MG63 (cell line): ENCODE results near the gene CHSY1. TPM values are rescaled to one million over a fixed set of nuclear protein-coding genes. Genes with fewer than 3 reads are reported as not detected.
A peak's percentile ranks its signal among the peaks of the same experiment; 100 is the strongest.

Experiments used
- DNase-seq: peaks from one replicate; pipeline ENCODE4 v3.0.0-alpha.2; 2020
- H3K27me3 ChIP-seq: fragments of 250-450 bp; sonication (Bioruptor Pico); 2 replicates; pipeline ENCODE4 v1.5.1; 2020; ENCODE audit warnings: mild to moderate bottlenecking, moderate library complexity
- H3K36me3 ChIP-seq: fragments of 250-450 bp; sonication (Bioruptor Pico); 2 replicates; pipeline ENCODE4 v1.5.1; 2020; ENCODE audit warnings: mild to moderate bottlenecking, moderate library complexity
- H3K4me3 ChIP-seq: fragments of 250-450 bp; sonication (Bioruptor Pico); 2 replicates; pipeline ENCODE4 v1.5.1; 2020; ENCODE audit warnings: mild to moderate bottlenecking, moderate library complexity
- H3K9me3 ChIP-seq: fragments of 250-450 bp; sonication (Bioruptor Pico); 2 replicates; pipeline ENCODE4 v1.5.1; 2020; ENCODE audit warnings: mild to moderate bottlenecking, moderate library complexity
- total RNA-seq: library from RNA; depleted of rRNA; stranded (reverse); fragments of >200 nt; shearing (Covaris generic); gene quantifications from 2 replicates; pipeline ENCODE4 v1.2.3, GENCODE V29; 2014; ENCODE audit warnings: low replicate concordance

The CHSY1 gene
- total RNA-seq, 1 experiment from 2014 or later, result 11.0 TPM

- no peaks in the 10 kb centered on the region for H3K9me3 ChIP-seq
- H3K4me3 ChIP-seq, result no peak overlapping the region
- no peaks in the 10 kb centered on the region for H3K27me3 ChIP-seq
- DNase-seq, result no peak
- peaks cover 67% of the 10 kb centered on the region for H3K36me3 ChIP-seq
Measured at GRCh38 chr15:101275018-101275417, 23.2 kb upstream of the CHSY1 start.

DNA sequence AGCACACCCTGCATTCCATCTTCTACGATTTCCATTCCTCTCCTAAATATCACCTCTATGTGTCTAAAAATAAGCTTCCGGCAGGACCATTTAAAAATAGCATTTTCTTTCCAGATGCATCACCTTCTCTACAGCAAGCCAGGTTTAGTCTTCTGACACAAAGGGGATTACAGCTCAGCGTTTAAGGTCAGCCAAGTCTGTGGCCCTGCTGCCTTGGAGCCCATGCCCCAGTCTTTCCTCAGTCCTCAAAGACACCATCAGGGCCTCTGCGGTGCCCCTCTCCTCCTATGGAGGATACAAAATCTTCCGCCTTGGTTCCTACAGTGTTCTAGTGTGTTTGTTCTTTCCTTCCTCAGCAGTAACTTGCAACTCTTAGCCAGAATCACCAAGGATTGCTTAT, 21.7 kb upstream of the CHSY1 start:
- H3K9me3 ChIP-seq, result no peaks in the 10 kb centered on the region
- no peaks in the 10 kb centered on the region for H3K27me3 ChIP-seq
- no peak overlapping the region for H3K4me3 ChIP-seq
- H3K36me3 ChIP-seq, result peaks cover 71% of the 10 kb centered on the region
- no peak for DNase-seq

DNA sequence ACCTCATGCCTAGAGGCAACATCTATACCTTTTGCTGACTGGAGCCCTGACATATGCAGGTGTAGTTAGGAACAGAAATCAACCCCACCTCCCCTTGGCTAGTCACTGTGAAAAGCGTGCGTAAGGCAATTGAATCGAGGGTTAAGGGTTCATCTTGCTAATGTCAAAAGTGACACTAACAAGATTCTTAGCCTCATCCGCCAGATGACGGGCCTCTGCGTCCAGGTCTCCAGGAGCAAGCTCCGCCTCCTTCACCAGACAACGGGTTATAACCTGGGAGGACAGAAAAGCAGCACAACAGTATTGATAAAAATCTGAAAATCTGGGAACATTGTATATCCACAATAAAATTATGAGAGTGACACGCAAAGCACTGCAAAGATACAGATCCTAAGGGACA, 20.7 kb upstream of the CHSY1 start:
- Histone ChIP-seq H3K36me3 (peaks cover 71% of the 10 kb centered on the region), H3K4me3 (no peak overlapping the region), H3K27me3 (no peaks in the 10 kb centered on the region), H3K9me3 (no peaks in the 10 kb centered on the region)
- no peak for DNase-seq

DNA sequence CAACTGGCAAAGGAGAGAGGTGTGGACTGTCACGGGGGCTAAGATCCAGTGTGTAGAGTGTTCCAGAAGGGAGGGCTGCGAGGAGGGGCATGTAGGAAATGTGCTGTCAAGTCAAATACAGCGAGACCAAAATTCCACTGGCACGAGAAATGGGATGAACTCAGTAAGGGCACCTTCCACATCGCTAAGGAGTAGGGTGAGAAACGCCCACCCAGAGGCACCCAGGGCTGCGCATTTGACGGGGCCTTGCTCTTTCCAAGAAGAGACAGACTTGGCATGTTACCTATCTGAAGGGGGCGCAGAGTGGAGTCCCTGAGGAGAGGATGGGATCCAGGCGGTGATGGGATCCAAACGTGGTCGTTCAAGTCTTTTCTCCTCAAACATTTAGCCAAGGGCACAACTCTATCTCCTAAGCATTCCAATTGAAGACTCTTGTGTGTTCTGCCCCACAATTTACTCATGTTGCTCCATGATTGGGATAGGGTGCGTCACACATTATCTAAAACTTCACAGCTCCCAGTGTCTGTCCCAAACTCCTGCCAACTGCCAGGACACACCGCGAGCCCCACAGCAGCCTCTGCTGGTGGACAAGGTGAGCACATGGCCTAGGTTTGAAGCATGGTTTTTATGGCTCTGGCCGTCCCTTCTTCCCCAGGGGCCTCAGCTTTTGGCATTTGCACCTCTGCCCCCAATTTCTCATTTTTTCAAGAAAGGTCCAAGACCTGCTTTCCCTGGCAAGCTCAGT, 17.8 kb upstream of the CHSY1 start:
- Histone ChIP-seq H3K4me3 (no peak overlapping the region), H3K27me3 (no peaks in the 10 kb centered on the region), H3K36me3 (peaks cover 57% of the 10 kb centered on the region)

GRCh38 chr15:101267320-101268104, 15.7 kb upstream of the CHSY1 start:
- no peaks in the 10 kb centered on the region for H3K9me3 ChIP-seq
- DNase-seq, result peak; percentile 92
- no peak overlapping the region for H3K4me3 ChIP-seq
- H3K27me3 ChIP-seq, result no peaks in the 10 kb centered on the region
- H3K36me3 ChIP-seq, result peaks cover 36% of the 10 kb centered on the region

More for the DNA sequence above, 17.8 kb upstream of the CHSY1 start:
- DNase-seq, result peak; percentile 36
- H3K9me3 ChIP-seq, result no peaks in the 10 kb centered on the region

GRCh38 chr15:101266787-101267186, 14.9 kb upstream of the CHSY1 start:
- no peak for DNase-seq
- H3K4me3 ChIP-seq, result no peak overlapping the region
- no peaks in the 10 kb centered on the region for H3K9me3 ChIP-seq
- H3K36me3 ChIP-seq, result peaks cover 29% of the 10 kb centered on the region
- H3K27me3 ChIP-seq, result no peaks in the 10 kb centered on the region

- peak; percentile 56 for DNase-seq
- Histone ChIP-seq H3K4me3 (no peak overlapping the region), H3K36me3 (peaks cover 21% of the 10 kb centered on the region), H3K9me3 (no peaks in the 10 kb centered on the region), H3K27me3 (no peaks in the 10 kb centered on the region)
Measured at GRCh38 chr15:101266034-101266433, 14.2 kb upstream of the CHSY1 start.

- H3K9me3 ChIP-seq, result no peaks in the 10 kb centered on the region
- no peaks in the 10 kb centered on the region for H3K27me3 ChIP-seq
- H3K36me3 ChIP-seq, result peaks cover 12% of the 10 kb centered on the region
- H3K4me3 ChIP-seq, result no peak overlapping the region
- no peak for DNase-seq
Measured at GRCh38 chr15:101264911-101265641, 13.2 kb upstream of the CHSY1 start.

DNA sequence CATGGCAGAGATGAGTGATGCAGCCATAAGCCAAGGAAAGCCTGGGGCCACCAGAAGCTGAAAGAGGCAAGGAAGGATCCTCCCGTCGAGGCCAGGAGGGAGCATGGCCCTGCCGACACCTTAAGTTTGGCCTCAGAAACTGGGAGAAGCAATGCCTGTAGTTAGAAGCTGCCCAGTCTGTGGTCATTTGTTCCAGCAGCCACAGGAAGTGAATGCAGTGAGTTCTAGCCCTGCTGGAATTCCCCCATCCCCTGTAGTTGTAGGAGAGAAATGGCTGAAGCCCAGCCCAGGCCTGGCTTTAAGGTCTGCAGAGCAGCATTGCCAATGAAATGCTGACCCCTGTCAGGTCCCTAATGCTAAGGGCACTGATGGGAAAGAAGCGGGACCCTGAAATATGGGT, 12.2 kb upstream of the CHSY1 start:
- no peaks in the 10 kb centered on the region for H3K27me3 ChIP-seq
- H3K4me3 ChIP-seq, result no peak overlapping the region
- no peaks in the 10 kb centered on the region for H3K9me3 ChIP-seq
- H3K36me3 ChIP-seq, result peaks cover 1% of the 10 kb centered on the region
- DNase-seq, result peak; percentile 32

- H3K36me3 ChIP-seq, result no peaks in the 10 kb centered on the region
- peaks cover 3% of the 10 kb centered on the region; the same call in 1 of the 2 replicates for H3K27me3 ChIP-seq
- DNase-seq, result no peak
- no peak overlapping the region for H3K4me3 ChIP-seq
- no peaks in the 10 kb centered on the region for H3K9me3 ChIP-seq
Measured at GRCh38 chr15:101262551-101262950, 10.7 kb upstream of the CHSY1 start.

DNA sequence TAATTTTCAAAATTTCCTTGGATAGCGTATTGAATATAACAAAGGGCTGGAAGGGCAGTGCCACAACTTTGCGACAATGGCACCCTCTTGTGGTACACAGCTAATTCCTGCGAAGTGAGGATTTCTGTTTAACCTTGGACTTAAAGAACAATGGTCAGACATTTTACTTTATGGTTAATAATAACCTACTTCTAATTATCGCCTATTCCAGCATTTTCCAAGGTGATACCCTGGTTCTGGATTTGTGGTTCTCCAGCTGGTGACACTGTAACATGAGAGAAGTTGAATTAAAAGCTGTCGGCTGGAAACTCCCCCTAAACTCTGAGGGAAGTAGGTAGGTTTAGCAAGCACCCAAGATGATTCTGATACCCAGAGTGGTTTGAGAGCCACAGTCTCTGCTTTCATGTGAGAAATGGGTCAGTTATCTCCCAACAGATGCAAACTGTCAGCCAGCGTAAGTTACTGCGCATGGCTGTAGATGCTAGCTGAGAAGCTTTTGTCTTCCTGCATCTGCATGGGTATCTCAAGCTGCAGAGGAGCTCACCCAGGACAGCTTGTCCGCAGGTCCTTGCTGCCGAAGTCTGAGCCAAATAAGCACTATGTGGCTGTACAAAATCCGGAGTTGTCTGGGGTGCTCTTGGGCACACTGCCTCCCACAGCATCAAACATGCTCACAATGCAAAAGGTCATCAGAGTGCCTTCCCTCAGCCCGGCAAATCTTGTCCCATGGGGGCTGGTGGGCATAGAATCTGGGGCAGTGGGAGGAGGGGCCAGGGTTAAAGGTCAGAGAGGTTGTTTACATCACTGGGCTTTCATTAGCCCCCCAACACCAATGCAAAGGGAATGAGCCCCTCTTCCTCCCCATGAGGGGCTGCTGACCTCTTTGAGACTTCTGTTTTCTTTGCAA, 6.6 kb upstream of the CHSY1 start:
- Histone ChIP-seq H3K9me3 (no peaks in the 10 kb centered on the region), H3K36me3 (no peaks in the 10 kb centered on the region), H3K27me3 (peaks cover 3% of the 10 kb centered on the region; the same call in 1 of the 2 replicates), H3K4me3 (no peak overlapping the region)
- DNase-seq, result peak; percentile 48

- H3K4me3 ChIP-seq, result no peak overlapping the region
- H3K27me3 ChIP-seq, result peaks cover 3% of the 10 kb centered on the region; the same call in 1 of the 2 replicates
- no peaks in the 10 kb centered on the region for H3K9me3 ChIP-seq
- no peaks in the 10 kb centered on the region for H3K36me3 ChIP-seq
- no peak for DNase-seq
Measured at GRCh38 chr15:101256757-101257156, 4.9 kb upstream of the CHSY1 start.

- peaks cover 3% of the 10 kb centered on the region for H3K36me3 ChIP-seq
- no peaks in the 10 kb centered on the region for H3K9me3 ChIP-seq
- DNase-seq, result no peak
- H3K4me3 ChIP-seq, result no peak overlapping the region
- peaks cover 3% of the 10 kb centered on the region; the same call in 1 of the 2 replicates for H3K27me3 ChIP-seq
Measured at GRCh38 chr15:101255615-101256241, 3.9 kb upstream of the CHSY1 start.

DNA sequence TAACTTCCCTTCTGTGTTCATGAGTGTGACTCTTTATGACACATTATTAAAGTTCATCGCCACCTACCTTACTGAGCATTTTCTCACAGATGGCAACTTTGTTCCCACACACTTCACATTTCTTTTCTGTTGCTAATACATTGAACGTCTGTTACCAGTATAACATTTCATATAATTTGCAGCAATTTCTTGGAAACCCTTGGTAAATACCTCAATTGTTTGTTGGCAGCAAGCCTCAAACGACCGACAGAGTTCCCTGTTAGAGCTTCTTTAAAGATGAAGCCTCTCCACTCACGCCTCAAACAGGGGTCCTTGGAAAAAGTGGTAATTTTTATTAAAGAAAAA, 3.2 kb upstream of the CHSY1 start:
- H3K9me3 ChIP-seq, result no peaks in the 10 kb centered on the region
- peaks cover 3% of the 10 kb centered on the region; the same call in 1 of the 2 replicates for H3K27me3 ChIP-seq
- no peak overlapping the region for H3K4me3 ChIP-seq
- DNase-seq, result no peak
- peaks cover 10% of the 10 kb centered on the region for H3K36me3 ChIP-seq

DNA sequence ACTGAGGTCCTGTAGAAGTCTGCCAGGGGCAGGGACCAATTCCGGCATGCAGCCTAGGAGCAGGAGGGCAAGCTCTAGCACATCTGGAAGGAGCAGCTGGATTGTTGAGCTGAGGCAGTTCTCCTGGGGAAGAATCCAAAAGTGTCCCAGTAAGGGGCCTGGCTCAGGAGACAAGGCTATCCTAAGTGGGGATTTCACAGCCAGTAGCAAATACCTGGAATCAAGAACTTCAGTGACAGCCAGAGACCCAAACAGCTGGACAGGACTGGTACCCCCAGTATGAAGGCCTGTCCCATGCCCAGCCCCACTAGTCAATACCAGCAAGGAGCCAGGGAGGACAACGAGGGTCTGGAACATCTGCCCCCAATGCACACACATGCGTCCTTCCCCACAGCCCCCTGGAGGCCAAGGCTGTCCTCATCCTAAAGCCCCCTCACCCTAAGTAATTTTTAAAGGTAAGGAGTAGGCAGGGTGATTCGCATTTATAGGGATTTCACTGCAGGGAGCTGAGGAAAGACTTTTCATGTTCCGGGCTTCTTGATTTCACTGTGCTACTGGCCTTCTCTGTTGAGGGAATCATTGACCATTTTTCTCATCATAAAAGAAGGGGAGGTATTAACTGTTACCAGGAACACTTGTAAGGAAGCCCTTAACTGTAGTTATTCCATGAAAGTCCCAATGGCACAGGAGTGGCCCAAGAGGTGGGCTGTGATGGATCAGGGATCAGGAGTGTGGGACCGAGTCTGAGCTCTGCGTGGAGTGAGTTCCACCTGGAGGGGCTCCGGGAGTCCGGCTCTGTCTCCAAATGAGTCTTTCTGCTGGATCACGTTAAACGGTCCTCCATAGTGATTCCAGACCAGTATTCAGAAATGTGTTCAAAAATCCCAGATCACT, 2.6 kb upstream of the CHSY1 start:
- Histone ChIP-seq H3K36me3 (peaks cover 16% of the 10 kb centered on the region), H3K4me3 (no peak overlapping the region), H3K9me3 (no peaks in the 10 kb centered on the region), H3K27me3 (peaks cover 3% of the 10 kb centered on the region; the same call in 1 of the 2 replicates)
- DNase-seq, result no peak
